ENCODE data around the gene MET.

GRCh38 chr7:116740231-116740630 lies 68.2 kb downstream of the MET start:
- no peak for TF ChIP-seq CTCF (IDR thresholded peaks at IDR 0.05 in 4 of 5, conservative IDR thresholded peaks at IDR 0.05 in 1 of 5)
- no peak for TF ChIP-seq POLR2A (IDR thresholded peaks at IDR 0.05)

Data from gastrocnemius medialis (tissue), 4 donors.